H4 (cell line): Measurements from ENCODE around the gene PNPLA7. TPM values are rescaled to one million over a fixed set of nuclear protein-coding genes. Genes with fewer than 3 reads are reported as not detected.
"Not testable (repeated sequence)": the region's sequence is repeated elsewhere in the genome, so short reads cannot be mapped to it uniquely, and the experiment has no call there.

Experiments used
- DNase-seq: peaks from one replicate; pipeline ENCODE4 v3.0.0-alpha.2; 2015; ENCODE audit warnings: low spot score
- total RNA-seq: library from RNA; depleted of rRNA; stranded (reverse); fragments of >200 nt; shearing (Covaris generic); gene quantifications from 2 replicates; pipeline ENCODE4 v1.2.3, GENCODE V29; 2014

PNPLA7 gene
- total RNA-seq, 1 experiment from 2014 or later = not detected

GRCh38 chr9:137575716-137576411, 25.7 kb upstream of the PNPLA7 start:
- no peak for DNase-seq

- DNase-seq = no peak
Observed at GRCh38 chr9:137575364-137575715, 25.1 kb upstream of the PNPLA7 start.

- no peak for DNase-seq
Observed at GRCh38 chr9:137574192-137574591, 24.0 kb upstream of the PNPLA7 start.

GRCh38 chr9:137570566-137570965, 20.4 kb upstream of the PNPLA7 start:
- no peak for DNase-seq

- DNase-seq = no peak
Observed at GRCh38 chr9:137569609-137570203, 19.5 kb upstream of the PNPLA7 start.

GRCh38 chr9:137568445-137568844, 18.2 kb upstream of the PNPLA7 start:
- DNase-seq = not testable (repeated sequence)

GRCh38 chr9:137564817-137565411, 14.7 kb upstream of the PNPLA7 start:
- no peak for DNase-seq

GRCh38 chr9:137564134-137564533, 13.9 kb upstream of the PNPLA7 start:
- no peak for DNase-seq

- DNase-seq = no peak
Observed at GRCh38 chr9:137558127-137558526, 7.9 kb upstream of the PNPLA7 start.

- DNase-seq = no peak
Observed at GRCh38 chr9:137556069-137556838, 6.1 kb upstream of the PNPLA7 start.

- DNase-seq = no peak
Observed at GRCh38 chr9:137555179-137555578, 5.0 kb upstream of the PNPLA7 start.

- no peak for DNase-seq
Observed at GRCh38 chr9:137554349-137554748, 4.1 kb upstream of the PNPLA7 start.

GRCh38 chr9:137553654-137554053, 3.5 kb upstream of the PNPLA7 start:
- DNase-seq = not testable (repeated sequence)

- DNase-seq = peak; percentile 18
Observed at GRCh38 chr9:137552022-137552768, 2.0 kb upstream of the PNPLA7 start.

- peak; percentile 79 for DNase-seq
Observed at GRCh38 chr9:137551264-137552021, 1.2 kb upstream of the PNPLA7 start, which contains the start of gene MRPL41. TSS of gene MRPL41 (plus strand) at chr9:137551879. CDS start at chr9:137552082, 203 bp downstream.

GRCh38 chr9:137550958-137551263, 709 bp upstream of the PNPLA7 start:
- not testable (repeated sequence) for DNase-seq

- no peak for DNase-seq
Observed at GRCh38 chr9:137547687-137548543, 2.3 kb downstream of the PNPLA7 start.

GRCh38 chr9:137545123-137545522, 5.1 kb downstream of the PNPLA7 start:
- DNase-seq = no peak

- DNase-seq = no peak
Observed at GRCh38 chr9:137544176-137544760, 5.9 kb downstream of the PNPLA7 start.
